Measurements from ENCODE around the gene URAD. TPM values are rescaled to one million over a fixed set of nuclear protein-coding genes. Genes with fewer than 3 reads are reported as not detected.

Gene URAD
- total RNA-seq, 2 donors from 2014 or later: not detected

DNA sequence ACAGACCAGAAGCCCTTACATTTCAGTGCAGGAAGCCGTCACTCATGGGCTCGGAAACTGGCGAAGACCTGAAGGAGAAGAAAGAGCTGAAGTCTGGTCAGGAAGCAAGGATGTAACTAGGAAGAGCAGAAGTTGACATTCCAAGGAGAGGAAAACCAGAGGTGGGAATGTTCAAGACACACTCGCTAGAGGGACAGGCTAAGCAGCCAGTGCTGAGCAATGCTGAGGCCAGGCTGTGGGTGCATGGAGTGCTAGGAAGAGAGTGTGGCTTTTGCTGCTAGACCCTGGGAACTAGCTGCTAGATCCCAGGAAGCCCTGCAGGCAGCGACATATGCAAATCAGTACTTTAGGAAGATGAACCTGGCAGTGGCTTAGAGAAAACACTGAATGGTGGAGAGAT, 12.1 kb upstream of the URAD start:
- intact Hi-C loops (cut with DNase I): no loop called here
- no peak for DNase-seq (ENCODE audit: low spot score)
- Histone ChIP-seq H3K27me3 (replicated peaks; ENCODE audit: insufficient read depth) (no peaks in the 10 kb centered on the region), H3K36me3 (no peaks in the 10 kb centered on the region), H3K4me3 (no peak overlapping the region), H3K9me3 (no peaks in the 10 kb centered on the region), H3K4me1 (replicated peaks) (no peaks in the 10 kb centered on the region), H3K27ac (no peak overlapping the region)
- TF ChIP-seq, protein P1, sequence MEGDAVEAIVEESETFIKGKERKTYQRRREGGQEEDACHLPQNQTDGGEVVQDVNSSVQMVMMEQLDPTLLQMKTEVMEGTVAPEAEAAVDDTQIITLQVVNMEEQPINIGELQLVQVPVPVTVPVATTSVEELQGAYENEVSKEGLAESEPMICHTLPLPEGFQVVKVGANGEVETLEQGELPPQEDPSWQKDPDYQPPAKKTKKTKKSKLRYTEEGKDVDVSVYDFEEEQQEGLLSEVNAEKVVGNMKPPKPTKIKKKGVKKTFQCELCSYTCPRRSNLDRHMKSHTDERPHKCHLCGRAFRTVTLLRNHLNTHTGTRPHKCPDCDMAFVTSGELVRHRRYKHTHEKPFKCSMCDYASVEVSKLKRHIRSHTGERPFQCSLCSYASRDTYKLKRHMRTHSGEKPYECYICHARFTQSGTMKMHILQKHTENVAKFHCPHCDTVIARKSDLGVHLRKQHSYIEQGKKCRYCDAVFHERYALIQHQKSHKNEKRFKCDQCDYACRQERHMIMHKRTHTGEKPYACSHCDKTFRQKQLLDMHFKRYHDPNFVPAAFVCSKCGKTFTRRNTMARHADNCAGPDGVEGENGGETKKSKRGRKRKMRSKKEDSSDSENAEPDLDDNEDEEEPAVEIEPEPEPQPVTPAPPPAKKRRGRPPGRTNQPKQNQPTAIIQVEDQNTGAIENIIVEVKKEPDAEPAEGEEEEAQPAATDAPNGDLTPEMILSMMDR (IDR thresholded peaks at IDR 0.05): no peak
- TF ChIP-seq POLR2A (IDR thresholded peaks at IDR 0.05) (no peak), POLR2AphosphoS5 (IDR thresholded peaks at IDR 0.05) (no peak)
- 42% methylated on average over 5 of the region's 5 CpGs for WGBS

DNA sequence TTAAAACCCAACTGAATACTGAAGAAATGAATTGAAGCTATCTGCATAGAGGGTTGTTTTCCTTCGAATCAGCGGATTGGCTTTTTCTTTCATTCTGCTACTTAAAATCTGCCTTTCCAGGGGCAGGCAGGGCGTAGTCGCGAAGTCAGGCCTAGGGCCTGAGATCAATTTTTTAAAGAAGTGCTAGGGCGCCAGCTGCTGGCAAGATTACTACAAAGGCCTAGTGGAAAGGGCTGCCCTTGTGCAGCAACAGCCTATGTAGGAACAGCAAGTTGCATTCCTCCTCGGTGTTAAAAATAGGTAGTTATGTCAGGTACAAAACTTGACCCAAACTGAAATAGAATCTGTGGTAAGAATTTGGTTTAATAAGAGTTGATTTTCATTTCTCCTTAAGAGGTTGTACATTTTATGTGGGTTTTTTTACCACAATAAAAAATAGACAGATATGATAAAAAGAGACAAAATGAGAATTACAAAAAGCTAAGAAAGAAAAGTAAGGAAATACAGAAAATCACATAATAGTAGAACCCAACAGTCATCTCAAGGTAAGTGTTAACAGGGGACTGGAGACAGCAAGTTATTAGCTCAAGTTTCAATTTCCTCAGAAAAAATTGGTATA, 9.5 kb upstream of the URAD start:
- TF ChIP-seq, protein P1 (IDR thresholded peaks at IDR 0.05): no peak
- TF ChIP-seq POLR2AphosphoS5 (IDR thresholded peaks at IDR 0.05): no peak
- TF ChIP-seq POLR2A (IDR thresholded peaks at IDR 0.05): no peak
- DNase-seq (ENCODE audit: low spot score): no peak
- intact Hi-C loops (cut with DNase I): no loop called here
- WGBS: 67% methylated on average over 7 of the region's 7 CpGs
- no peaks in the 10 kb centered on the region for H3K36me3 ChIP-seq
- no peaks in the 10 kb centered on the region for H3K9me3 ChIP-seq
- H3K4me1 ChIP-seq (replicated peaks): no peaks in the 10 kb centered on the region
- H3K27ac ChIP-seq: no peak overlapping the region
- no peaks in the 10 kb centered on the region for H3K27me3 ChIP-seq (replicated peaks; ENCODE audit: insufficient read depth)
- no peak overlapping the region for H3K4me3 ChIP-seq

DNA sequence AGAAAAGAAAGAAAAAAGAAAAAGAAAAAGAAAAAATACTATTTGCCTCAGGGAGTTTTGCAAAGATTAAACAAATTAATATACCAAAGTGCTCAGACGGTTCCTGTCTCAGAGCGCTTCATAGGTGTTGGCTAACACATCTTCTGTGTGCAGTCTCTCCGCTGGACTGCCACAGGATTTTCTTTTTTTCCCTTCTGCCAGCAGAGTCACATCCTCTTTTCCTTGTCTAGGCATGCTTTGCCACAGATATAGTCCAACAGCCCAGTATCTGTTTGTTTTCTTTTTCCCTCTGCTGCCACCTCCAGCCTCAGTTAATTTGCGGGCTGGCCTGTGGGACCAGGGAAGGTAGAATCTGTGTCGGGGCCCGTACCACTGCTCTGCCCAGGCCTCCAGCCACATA, 3.4 kb upstream of the URAD start:
- Histone ChIP-seq H3K27ac (no peak overlapping the region), H3K27me3 (replicated peaks; ENCODE audit: insufficient read depth) (peaks cover 5% of the 10 kb centered on the region), H3K4me1 (replicated peaks) (no peaks in the 10 kb centered on the region), H3K4me3 (no peak overlapping the region), H3K9me3 (no peaks in the 10 kb centered on the region), H3K36me3 (no peaks in the 10 kb centered on the region)
- intact Hi-C loops (cut with DNase I): no loop called here
- DNase-seq (ENCODE audit: low spot score): no peak
- TF ChIP-seq, protein P1 (IDR thresholded peaks at IDR 0.05): no peak
- TF ChIP-seq POLR2A (IDR thresholded peaks at IDR 0.05) (no peak), POLR2AphosphoS5 (IDR thresholded peaks at IDR 0.05) (no peak)
- WGBS: 31% methylated on average over 6 of the region's 6 CpGs

DNA sequence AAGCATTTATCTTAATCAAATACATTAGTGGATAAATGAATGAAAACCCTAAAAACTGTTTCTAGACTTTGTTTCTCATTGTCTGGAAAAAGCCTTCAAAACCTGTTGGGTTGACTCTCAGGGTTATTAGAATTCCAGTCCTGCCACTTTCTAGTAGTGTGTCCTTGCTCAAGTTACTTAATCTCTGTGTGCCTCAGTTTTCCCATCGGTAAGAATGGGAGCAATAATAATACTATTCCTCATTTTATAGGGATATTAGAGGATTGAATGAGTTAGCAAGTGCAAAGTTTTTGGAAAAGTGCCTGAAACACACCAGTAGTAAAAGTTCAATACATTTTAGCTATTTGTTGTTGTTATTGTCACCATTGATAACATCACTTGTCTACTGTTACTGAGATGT, 2.9 kb downstream of the URAD start:
- Histone ChIP-seq H3K9me3 (no peaks in the 10 kb centered on the region), H3K4me1 (replicated peaks) (no peaks in the 10 kb centered on the region), H3K27me3 (replicated peaks; ENCODE audit: insufficient read depth) (peaks cover 8% of the 10 kb centered on the region), H3K27ac (no peak overlapping the region), H3K4me3 (no peak overlapping the region), H3K36me3 (no peaks in the 10 kb centered on the region)
- intact Hi-C loops (cut with DNase I): loop anchor here (2.0 to 10.0 kb wide), 2 partner anchors 155 to 1051 kb away; no protein-coding TSS in a partner anchor
- WGBS: 87% methylated on average over 1 of the region's 1 CpG
- no peak for DNase-seq (ENCODE audit: low spot score)
- TF ChIP-seq POLR2AphosphoS5 (IDR thresholded peaks at IDR 0.05) (no peak), POLR2A (IDR thresholded peaks at IDR 0.05) (no peak)
- TF ChIP-seq, protein P1 (IDR thresholded peaks at IDR 0.05): no peak

DNA sequence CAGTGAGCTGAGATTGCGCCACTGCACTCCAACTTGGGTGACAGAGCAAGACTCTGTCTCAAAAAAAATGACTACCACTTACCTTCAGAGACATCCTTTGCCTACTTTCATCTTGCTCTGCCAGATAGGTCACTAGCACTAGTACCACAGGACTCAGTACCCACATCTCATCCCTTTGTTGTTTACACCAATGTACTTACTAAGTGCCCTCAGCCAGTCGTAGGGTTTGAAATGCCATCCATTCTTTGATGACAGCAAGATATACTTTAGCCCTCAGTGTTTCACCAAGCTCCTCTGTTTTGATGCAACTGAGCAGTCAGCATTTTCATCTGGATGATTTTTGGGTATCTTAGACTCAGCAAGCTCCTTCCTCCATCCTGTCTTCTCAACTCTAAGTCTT, 6.1 kb downstream of the URAD start:
- Histone ChIP-seq H3K4me1 (replicated peaks) (no peaks in the 10 kb centered on the region), H3K9me3 (no peaks in the 10 kb centered on the region), H3K36me3 (no peaks in the 10 kb centered on the region), H3K27me3 (replicated peaks; ENCODE audit: insufficient read depth) (peaks cover 32% of the 10 kb centered on the region), H3K4me3 (no peak overlapping the region), H3K27ac (no peak overlapping the region)
- no peak for DNase-seq (ENCODE audit: low spot score)
- 66% methylated on average over 2 of the region's 2 CpGs for WGBS
- no peak for TF ChIP-seq POLR2AphosphoS5 (IDR thresholded peaks at IDR 0.05)
- TF ChIP-seq POLR2A (IDR thresholded peaks at IDR 0.05): no peak
- TF ChIP-seq, protein P1 (IDR thresholded peaks at IDR 0.05): no peak
- intact Hi-C loops (cut with DNase I): loop anchor here (5.0 to 10.0 kb wide), 2 partner anchors 620 to 1048 kb away; no protein-coding TSS in a partner anchor

Measured in prostate gland (tissue), 2 donors.